BLaER1 treated with 17β-estradiol and CSF1 and Interleukin-3, amounts not matched to agents 10 nM and 100 nM (cell line): Measurements from ENCODE around the gene WDR45B.
"Not testable (repeated sequence)": the region's sequence is repeated elsewhere in the genome, so short reads cannot be mapped to it uniquely, and the experiment has no call there.

Source experiments
- H3K27ac ChIP-seq, 11 experiments: shearing (Covaris generic); formaldehyde crosslinking; 2 replicates each; pipeline ENCODE4 v1.8.1; 2022
- H3K27me3 ChIP-seq, 11 experiments: shearing (Covaris generic); formaldehyde crosslinking; 2 replicates each; pipeline ENCODE4 v1.8.1; 2022
- H3K36me3 ChIP-seq, 11 experiments: shearing (Covaris generic); formaldehyde crosslinking; 2 replicates each; pipeline ENCODE4 v1.8.1; 2022
- H3K4me1 ChIP-seq, 10 experiments: shearing (Covaris generic); formaldehyde crosslinking; 2 replicates each; pipeline ENCODE4 v1.8.1; 2022
- H3K4me2 ChIP-seq, 11 experiments: shearing (Covaris generic); formaldehyde crosslinking; 2 replicates each; pipeline ENCODE4 v1.8.1; 2022
- H3K4me3 ChIP-seq, 10 experiments: shearing (Covaris generic); formaldehyde crosslinking; 2 replicates each; pipeline ENCODE4 v1.8.1; 2022
- H3K9ac ChIP-seq, 11 experiments: shearing (Covaris generic); formaldehyde crosslinking; 2 replicates each; pipeline ENCODE4 v1.8.1; 2022
- H3K9me3 ChIP-seq, 11 experiments: shearing (Covaris generic); formaldehyde crosslinking; replicated peaks in 1 of 11; 2 replicates each; pipeline ENCODE4 v1.8.1; 2022
- H4K20me1 ChIP-seq, 11 experiments: shearing (Covaris generic); formaldehyde crosslinking; 2 replicates each; pipeline ENCODE4 v1.8.1; 2022
- Cebpa-rat ChIP-seq, 11 experiments: shearing (Covaris generic); IDR thresholded peaks; 2 replicates each; pipeline ENCODE4 v1.8.1; 2022

Gene WDR45B

DNA sequence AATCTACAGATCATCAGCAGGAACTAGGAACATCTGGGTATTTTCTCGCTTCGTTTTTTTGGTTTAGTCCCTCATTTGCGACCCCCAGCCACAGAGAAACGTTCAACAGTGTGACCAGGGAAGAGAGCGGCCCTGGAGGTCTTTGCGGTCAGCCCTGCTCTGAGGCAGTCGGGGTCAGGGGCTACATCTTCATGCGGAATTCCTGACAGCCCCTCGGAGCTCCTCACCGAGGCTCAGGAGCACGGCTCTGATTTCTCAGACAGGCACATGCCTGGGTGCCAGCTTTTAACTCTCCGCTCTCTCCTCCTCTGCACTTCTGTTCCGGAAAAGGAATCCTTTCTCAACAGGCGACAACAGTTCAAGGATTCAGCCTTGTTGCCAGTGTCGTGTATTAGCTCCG lies 8.0 kb upstream of the WDR45B start:
- Histone ChIP-seq H3K36me3 (peaks cover 0 to 5% (median 0%) of the 10 kb centered on the region in 11 experiments; a peak in 2 of 22 replicates), H3K9ac (no peak overlapping the region), H3K4me2 (peak overlapping the region in 3 of 11 experiments; percentile 82 to 85 (median 82); a peak in 2 of 22 replicates), H3K4me1 (peaks cover 22 to 35% (median 31%) of the 10 kb centered on the region in 10 experiments), H4K20me1 (no peaks in the 10 kb centered on the region), H3K9me3 (no peaks in the 10 kb centered on the region), H3K27me3 (no peaks in the 10 kb centered on the region), H3K27ac (peak overlapping the region in 4 of 11 experiments; percentile 1 to 69 (median 60); a peak in 4 of 22 replicates), H3K4me3 (no peak overlapping the region)
- TF ChIP-seq Cebpa-rat (IDR thresholded peaks at IDR 0.05): no peak

DNA sequence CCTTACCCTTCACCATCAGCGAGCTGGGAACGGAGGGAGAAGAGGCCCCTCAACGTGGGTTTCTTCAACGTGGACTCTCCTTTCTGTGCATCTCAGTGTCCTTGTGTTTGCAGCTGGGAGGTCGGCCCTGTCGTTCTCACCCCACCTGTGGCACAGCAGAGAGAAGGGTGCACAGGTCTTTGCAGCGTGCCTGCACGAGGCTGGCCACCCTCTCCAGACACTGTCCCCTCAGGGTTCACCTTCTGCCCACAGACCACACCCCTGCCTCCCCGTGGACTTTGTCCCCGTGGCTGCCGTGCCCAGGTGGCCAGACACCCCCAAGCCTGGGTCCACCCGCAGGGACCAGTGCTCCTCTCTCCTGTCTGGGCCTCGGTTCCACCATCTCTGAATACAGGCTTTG lies 7.3 kb upstream of the WDR45B start:
- Histone ChIP-seq H3K27ac (peak overlapping the region; percentile 55 to 79 (median 71)), H3K4me3 (peak overlapping the region in 4 of 10 experiments; percentile 1 to 36 (median 12); a peak in 3 of 20 replicates), H3K36me3 (peaks cover 0 to 5% (median 0%) of the 10 kb centered on the region in 11 experiments; a peak in 2 of 22 replicates), H3K4me1 (peaks cover 22 to 34% (median 31%) of the 10 kb centered on the region in 10 experiments), H3K9ac (peak overlapping the region; percentile 50 to 78 (median 70); a peak in 21 of 22 replicates), H3K4me2 (peak overlapping the region; percentile 66 to 90 (median 82)), H3K9me3 (no peaks in the 10 kb centered on the region), H3K27me3 (no peaks in the 10 kb centered on the region), H4K20me1 (no peaks in the 10 kb centered on the region)
- TF ChIP-seq Cebpa-rat (IDR thresholded peaks at IDR 0.05): no peak; a peak in 1 of 22 replicates

DNA sequence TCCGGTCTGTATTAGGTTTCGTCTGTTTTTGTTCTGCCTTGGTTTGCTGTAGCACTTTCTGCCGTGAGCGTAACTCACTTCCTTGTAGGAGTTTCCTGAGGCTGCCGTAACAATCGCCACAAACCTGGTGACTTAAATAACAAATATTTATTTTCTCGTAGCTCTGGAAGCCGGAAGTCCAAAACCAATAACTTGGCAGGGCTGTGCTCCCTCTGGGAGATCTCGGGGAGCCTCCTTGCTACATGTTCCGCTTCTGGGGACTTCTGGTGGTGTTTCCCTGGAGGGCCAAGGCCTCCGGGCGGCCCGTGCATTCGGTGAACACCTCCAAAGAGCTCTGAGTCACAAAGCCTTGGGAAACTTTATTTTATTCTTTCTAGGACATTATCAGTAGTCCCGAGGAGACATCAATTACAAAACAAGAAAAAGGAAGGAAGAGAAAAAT lies 6.8 kb upstream of the WDR45B start:
- Histone ChIP-seq H3K9ac (peak overlapping the region; percentile 50 to 78 (median 70)), H3K4me3 (peak overlapping the region in 6 of 10 experiments; percentile 1 to 36 (median 4); a peak in 5 of 20 replicates), H3K9me3 (no peaks in the 10 kb centered on the region), H3K27ac (peak overlapping the region; percentile 55 to 79 (median 71)), H3K4me2 (peak overlapping the region; percentile 66 to 90 (median 82)), H3K4me1 (peaks cover 22 to 34% (median 31%) of the 10 kb centered on the region in 10 experiments), H3K36me3 (peaks cover 0 to 5% (median 0%) of the 10 kb centered on the region in 11 experiments; a peak in 2 of 22 replicates), H4K20me1 (no peaks in the 10 kb centered on the region), H3K27me3 (no peaks in the 10 kb centered on the region)
- peak in 2 of 11 experiments; percentile 21 to 58; a peak in 1 of 22 replicates for TF ChIP-seq Cebpa-rat (IDR thresholded peaks at IDR 0.05)

DNA sequence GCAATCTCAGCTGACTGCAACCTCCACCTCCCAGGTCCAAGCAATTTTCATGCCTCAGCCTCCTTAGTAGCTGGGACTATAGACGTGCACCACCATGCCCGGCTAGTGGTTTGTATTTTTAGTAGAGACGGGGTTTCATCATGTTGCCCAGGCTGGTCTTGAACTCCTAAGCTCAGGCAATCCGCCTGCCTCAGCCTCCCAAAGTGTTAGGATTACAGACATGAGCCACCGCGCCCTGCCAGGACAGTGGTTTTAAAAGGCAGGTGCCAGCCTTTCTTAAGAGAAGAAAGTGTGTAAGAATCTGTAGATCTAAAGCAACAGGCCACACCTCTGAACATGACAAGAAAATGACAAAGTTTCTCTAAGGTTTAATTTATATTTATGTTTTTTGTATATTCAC lies 6.4 kb upstream of the WDR45B start:
- peak overlapping the region; percentile 55 to 79 (median 71) for H3K27ac ChIP-seq
- peak overlapping the region in 6 of 10 experiments; percentile 1 to 21 (median 4); a peak in 4 of 20 replicates for H3K4me3 ChIP-seq
- H3K36me3 ChIP-seq, H3K27me3 ChIP-seq, H3K9me3 ChIP-seq, H4K20me1 ChIP-seq: not testable (repeated sequence)
- peak overlapping the region; percentile 66 to 90 (median 82) for H3K4me2 ChIP-seq
- H3K4me1 ChIP-seq: peaks cover 22 to 35% (median 32%) of the 10 kb centered on the region in 10 experiments
- H3K9ac ChIP-seq: peak overlapping the region; percentile 50 to 78 (median 70)

DNA sequence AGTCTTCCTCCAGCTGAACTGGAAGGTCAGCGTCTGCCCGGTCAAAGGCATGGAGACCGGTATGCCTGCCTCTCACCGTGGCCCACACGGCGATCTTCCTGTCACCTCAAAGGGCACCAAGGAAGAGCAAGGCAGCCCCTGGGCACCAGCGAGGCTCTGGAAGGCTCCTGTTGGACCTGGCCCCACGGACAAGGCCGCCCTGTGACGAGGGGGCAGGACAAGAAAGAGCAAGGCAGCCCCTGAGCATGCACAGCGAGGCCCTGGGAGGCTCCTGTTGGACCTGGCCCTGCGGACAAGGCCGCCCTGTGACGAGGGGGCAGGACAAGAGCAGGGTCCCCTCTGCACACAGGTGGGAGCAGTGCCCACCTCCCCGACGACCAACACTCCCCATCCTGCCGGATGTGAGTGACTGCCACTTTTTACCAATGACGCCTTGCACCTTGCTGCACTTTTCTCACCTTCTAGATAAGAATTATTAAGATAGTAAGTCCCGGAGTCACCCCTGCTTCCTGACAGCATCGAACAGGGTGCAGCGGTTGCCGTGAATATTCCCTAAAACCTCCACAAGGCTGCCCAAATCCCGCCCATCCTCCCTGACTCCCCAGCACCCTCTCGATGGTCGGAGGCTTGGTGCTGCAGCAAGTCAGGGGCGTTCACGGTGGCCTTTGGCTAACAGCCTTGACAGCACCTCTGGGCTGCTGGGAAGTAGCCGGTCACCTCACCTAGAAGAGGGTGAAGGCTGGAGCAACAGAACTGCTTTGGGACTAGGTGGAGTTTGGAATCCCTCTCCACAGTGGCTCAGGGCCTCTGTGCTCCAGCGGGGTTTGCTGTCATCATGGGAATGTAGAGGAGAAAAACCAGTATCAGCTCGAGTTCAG lies 5.6 kb upstream of the WDR45B start:
- peak overlapping the region; percentile 55 to 79 (median 71); a peak in 21 of 22 replicates for H3K27ac ChIP-seq
- peak overlapping the region in 8 of 11 experiments; percentile 50 to 73 (median 70); a peak in 12 of 22 replicates for H3K9ac ChIP-seq
- H4K20me1 ChIP-seq: no peaks in the 10 kb centered on the region
- TF ChIP-seq Cebpa-rat (IDR thresholded peaks at IDR 0.05): no peak
- no peaks in the 10 kb centered on the region for H3K9me3 ChIP-seq
- H3K4me3 ChIP-seq: no peak overlapping the region
- peak overlapping the region; percentile 66 to 90 (median 82); a peak in 21 of 22 replicates for H3K4me2 ChIP-seq
- H3K27me3 ChIP-seq: no peaks in the 10 kb centered on the region
- no peaks in the 10 kb centered on the region; a peak in 2 of 22 replicates for H3K36me3 ChIP-seq
- peaks cover 25 to 43% (median 37%) of the 10 kb centered on the region in 10 experiments for H3K4me1 ChIP-seq

DNA sequence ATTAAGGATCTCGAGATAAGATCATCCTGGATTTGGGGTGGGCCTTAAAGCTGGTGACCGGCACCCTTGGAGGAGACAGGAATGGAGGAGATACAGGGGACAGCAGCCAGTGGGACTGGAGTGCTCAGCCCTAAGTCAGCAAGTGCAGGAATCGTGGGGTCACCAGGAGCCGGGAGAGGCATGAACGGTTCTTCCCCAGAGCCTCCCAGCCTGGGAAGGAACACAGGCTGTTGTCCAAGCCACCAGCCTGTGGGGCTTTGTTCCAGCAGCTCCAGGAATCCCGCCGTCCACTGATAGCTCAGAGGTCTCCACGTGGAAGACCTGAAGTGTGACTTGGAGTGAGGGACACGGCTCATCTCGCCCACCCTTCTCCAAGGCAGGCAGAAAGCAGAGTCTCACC lies 2.5 kb upstream of the WDR45B start:
- TF ChIP-seq Cebpa-rat (IDR thresholded peaks at IDR 0.05): no peak
- no peak overlapping the region for H3K27ac ChIP-seq
- peaks cover 0 to 8% (median under 1%) of the 10 kb centered on the region in 11 experiments; a peak in 4 of 22 replicates for H3K36me3 ChIP-seq
- no peaks in the 10 kb centered on the region for H3K9me3 ChIP-seq
- peaks cover 42 to 56% (median 50%) of the 10 kb centered on the region in 10 experiments for H3K4me1 ChIP-seq
- peaks cover 20 to 25% (median 24%) of the 10 kb centered on the region in 11 experiments; a peak in 21 of 22 replicates for H4K20me1 ChIP-seq
- H3K9ac ChIP-seq: no peak overlapping the region
- no peak overlapping the region for H3K4me3 ChIP-seq
- H3K27me3 ChIP-seq: no peaks in the 10 kb centered on the region
- no peak overlapping the region for H3K4me2 ChIP-seq

DNA sequence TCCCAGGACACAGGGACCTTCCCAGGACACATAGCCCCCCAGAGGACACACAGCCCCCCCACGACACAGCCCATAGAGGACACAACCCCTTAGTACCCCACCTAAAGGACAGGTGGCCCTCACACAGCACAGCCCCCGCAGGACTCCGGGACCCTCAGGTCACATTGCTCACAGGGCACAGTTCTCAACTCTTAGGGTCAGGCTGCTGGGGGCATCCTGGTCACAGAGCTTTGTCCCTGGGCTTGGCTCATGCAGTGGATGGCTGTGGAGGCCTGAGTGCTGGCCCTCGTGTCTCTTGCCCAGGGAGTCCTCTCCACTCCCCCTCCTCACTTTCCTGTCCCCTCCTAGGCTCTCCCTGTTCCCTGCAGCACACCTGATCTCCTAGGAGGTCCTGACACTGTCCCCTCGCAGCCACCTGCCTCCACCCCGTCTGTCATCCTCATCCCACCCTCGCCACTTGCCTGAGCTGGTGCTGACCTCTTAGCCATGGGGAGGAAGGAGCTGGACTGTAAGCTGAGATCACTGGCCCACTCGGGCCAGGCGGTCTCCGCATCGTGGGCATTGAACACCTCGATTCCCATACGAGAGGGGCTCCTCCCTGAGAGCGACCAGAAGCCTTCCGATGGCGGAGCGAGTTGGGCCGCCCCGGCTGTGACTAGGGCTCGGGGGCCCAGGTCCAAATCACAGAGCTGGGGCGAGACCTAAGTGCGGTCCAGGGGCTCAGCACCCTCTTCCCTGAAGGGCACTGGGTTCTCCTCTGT lies 1.4 kb upstream of the WDR45B start:
- peak overlapping the region in 10 of 11 experiments; percentile 76 to 95 (median 88); a peak in 11 of 22 replicates for H3K4me2 ChIP-seq
- H3K36me3 ChIP-seq: peaks cover under 1 to 18% (median 9%) of the 10 kb centered on the region in 11 experiments; a peak in 20 of 22 replicates
- H3K9ac ChIP-seq: peak overlapping the region in 6 of 11 experiments; percentile 70 to 77 (median 74); a peak in 9 of 22 replicates
- H3K27me3 ChIP-seq: no peaks in the 10 kb centered on the region
- peaks cover 37 to 49% (median 45%) of the 10 kb centered on the region in 10 experiments for H3K4me1 ChIP-seq
- H3K27ac ChIP-seq: peak overlapping the region in 5 of 11 experiments; percentile 67 to 74 (median 72); a peak in 7 of 22 replicates
- no peaks in the 10 kb centered on the region for H3K9me3 ChIP-seq
- H3K4me3 ChIP-seq: no peak overlapping the region
- no peak for TF ChIP-seq Cebpa-rat (IDR thresholded peaks at IDR 0.05)
- H4K20me1 ChIP-seq: peaks cover 31 to 35% (median 34%) of the 10 kb centered on the region in 11 experiments; a peak in 21 of 22 replicates

DNA sequence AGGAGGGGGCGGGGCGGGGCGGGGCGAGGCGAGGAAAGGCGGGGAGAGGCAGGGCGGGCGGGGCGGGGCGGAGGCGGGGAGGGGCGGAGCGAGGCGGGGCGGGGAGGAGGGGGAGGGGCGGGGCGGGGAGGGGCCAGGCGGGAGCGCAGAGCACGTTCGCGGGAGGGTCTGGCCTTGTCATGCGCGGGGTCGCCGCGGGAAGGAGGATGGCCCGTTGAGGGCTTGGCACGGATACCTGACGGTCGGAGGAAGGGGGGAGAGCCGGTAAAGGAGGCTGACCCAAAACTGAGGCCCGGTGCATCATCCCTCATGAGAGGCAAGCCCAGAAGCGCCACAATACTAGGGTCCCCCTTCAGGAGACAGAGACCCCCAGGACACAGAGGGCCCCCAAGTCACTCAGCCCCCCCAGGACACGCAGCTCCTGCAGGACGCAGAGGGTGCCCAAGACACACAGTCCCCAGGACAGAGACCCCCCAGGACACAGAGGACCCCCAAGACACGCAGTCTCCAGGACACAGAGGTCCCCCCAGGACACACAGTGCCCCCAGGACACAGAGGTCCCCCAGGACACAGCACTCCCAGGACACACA lies 593 bp upstream of the WDR45B start:
- TF ChIP-seq Cebpa-rat (IDR thresholded peaks at IDR 0.05): no peak
- peak overlapping the region; percentile 53 to 76 (median 70); a peak in 21 of 22 replicates for H3K27ac ChIP-seq
- no peaks in the 10 kb centered on the region for H3K27me3 ChIP-seq
- peak overlapping the region; percentile 76 to 95 (median 89) for H3K4me2 ChIP-seq
- H3K4me1 ChIP-seq: peaks cover 28 to 41% (median 36%) of the 10 kb centered on the region in 10 experiments
- peaks cover 9 to 27% (median 17%) of the 10 kb centered on the region in 11 experiments for H3K36me3 ChIP-seq
- peak overlapping the region; percentile 61 to 77 (median 71); a peak in 21 of 22 replicates for H3K9ac ChIP-seq
- H3K4me3 ChIP-seq: peak overlapping the region; percentile 43 to 67 (median 54); a peak in 18 of 20 replicates
- peaks cover 39 to 44% (median 42%) of the 10 kb centered on the region in 11 experiments; a peak in 21 of 22 replicates for H4K20me1 ChIP-seq
- H3K9me3 ChIP-seq: no peaks in the 10 kb centered on the region
